GM13976 (cell line): ENCODE results near the gene RPS3.

Source experiments
- DNase-seq: peaks from one replicate; pipeline ENCODE4 v3.0.0; 2012; ENCODE audit warnings: low spot score
- CTCF ChIP-seq: IDR thresholded peaks from 2 replicates; pipeline ENCODE4 v1.5.1; 2012; ENCODE audit warnings: borderline replicate concordance, mild to moderate bottlenecking; ENCODE audit not compliant: insufficient read depth; ENCODE audit errors: extremely low read depth, missing control alignments, control extremely low read depth
- in situ Hi-C: fragments of 300-500 bp; cut with MboI; formaldehyde crosslinking; loops from one replicate; pipeline ENCODE4 v1.12.0; 2022; ENCODE audit warnings: low sequenced_read_pairs, mixed read lengths, inconsistent platforms; ENCODE audit not compliant: unreplicated experiment

The RPS3 gene

GRCh38 chr11:75388386-75389275 lies 10.7 kb upstream of the RPS3 start:
- TF ChIP-seq CTCF, result peak; percentile 66
- in situ Hi-C loops, result no loop called here

GRCh38 chr11:75389276-75389605 lies 10.1 kb upstream of the RPS3 start:
- no peak for DNase-seq
- in situ Hi-C loops, result no loop called here
- TF ChIP-seq CTCF, result no peak

More at GRCh38 chr11:75388386-75389275, 10.7 kb upstream of the RPS3 start:
- DNase-seq, result peak; percentile 81

GRCh38 chr11:75389925-75390324 lies 9.4 kb upstream of the RPS3 start:
- TF ChIP-seq CTCF, result no peak
- in situ Hi-C loops, result no loop called here
- no peak for DNase-seq

GRCh38 chr11:75394085-75394840 lies 5.1 kb upstream of the RPS3 start:
- DNase-seq, result no peak
- TF ChIP-seq CTCF, result no peak
- in situ Hi-C loops, result no loop called here

- no peak for TF ChIP-seq CTCF
- in situ Hi-C loops, result no loop called here
These were observed 412 bp upstream of the RPS3 start for GRCh38 chr11:75398906-75399305.

GRCh38 chr11:75400146-75400865 lies 988 bp downstream of the RPS3 start:
- no peak for DNase-seq
- in situ Hi-C loops, result no loop called here
- TF ChIP-seq CTCF, result no peak

More at GRCh38 chr11:75398906-75399305, 412 bp upstream of the RPS3 start:
- DNase-seq, result no peak
